NCI-H2107 treated with DMSO at 0.1 percent for 48 hours (cell line): ENCODE measurements around the gene ATL3.
"Not testable (repeated sequence)": the region's sequence is repeated elsewhere in the genome, so short reads cannot be mapped to it uniquely, and the experiment has no call there.

Experiments
- DNase-seq: peaks from one replicate; lab custom pipeline; 2025; ENCODE audit not compliant: unreplicated experiment; lab: John Stamatoyannopoulos, UW

Gene ATL3

DNA sequence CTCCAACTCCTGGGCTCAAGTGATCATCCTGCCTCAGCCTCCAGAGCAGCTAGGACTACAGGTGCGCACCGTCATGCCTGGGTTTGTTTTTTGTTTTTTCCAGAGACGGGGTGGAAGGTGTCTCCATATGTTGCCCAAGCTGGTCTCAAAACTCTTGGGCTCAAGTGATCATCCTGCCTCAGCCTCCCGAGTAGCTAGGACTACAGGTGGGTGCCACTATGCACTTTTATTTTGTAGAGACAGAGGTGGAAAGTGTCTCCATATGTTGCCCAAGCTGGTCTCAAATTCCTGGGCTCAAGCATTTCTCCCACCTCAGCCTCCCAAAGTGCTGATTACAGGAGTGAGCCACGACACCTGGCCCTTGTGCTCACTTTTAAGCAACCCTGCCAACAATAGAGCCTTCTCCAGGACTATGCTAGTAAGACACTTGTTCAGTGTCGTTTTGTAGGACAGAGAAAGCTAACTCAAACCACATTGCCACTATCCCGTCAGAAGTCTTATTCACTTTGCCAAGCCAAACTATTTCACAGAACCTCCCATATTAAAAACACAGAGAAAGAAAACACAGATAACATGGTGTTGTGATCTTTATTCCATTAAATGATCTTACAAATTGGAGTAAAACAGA, 47.5 kb downstream of the ATL3 start:
- DNase-seq, result no peak

DNA sequence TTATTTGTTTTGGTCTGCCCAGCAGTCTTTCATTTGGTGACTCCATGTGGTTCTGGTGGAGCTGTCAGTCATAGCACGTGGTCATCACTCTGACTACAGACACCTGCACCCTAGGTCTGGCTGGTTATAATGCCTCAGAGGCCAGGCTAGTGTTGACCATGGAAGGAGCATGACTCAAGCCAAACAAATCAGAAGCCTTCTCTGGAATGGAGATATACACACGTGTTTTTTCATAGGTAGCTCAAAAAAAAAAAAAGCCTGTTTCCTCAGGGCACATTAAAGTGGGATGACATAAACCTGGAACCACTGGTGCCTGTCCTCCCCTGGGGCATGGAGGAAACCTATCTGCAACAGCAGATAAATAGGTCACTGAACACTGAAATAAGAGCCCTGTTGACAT, 48.9 kb downstream of the ATL3 start:
- DNase-seq, result peak; percentile 26

DNA sequence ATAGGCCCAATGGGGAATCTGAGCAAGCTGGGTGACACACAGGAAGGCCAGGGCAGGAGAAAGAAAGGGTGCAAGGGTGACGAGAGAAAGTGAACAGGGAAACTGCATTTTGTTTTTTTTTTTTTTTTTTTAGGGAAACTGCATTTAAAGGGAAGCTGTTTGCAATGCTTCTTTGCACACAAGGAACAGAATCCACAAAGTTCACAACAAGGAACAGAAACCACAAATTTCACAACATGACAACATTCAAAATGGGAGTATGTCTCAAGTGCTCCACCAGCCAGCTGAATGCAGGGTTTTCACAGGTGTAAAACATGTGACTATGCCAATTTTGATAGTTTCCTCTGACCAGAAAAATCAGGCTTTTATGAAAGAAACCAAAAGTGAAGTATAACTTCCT, 50.1 kb downstream of the ATL3 start:
- no peak for DNase-seq

DNA sequence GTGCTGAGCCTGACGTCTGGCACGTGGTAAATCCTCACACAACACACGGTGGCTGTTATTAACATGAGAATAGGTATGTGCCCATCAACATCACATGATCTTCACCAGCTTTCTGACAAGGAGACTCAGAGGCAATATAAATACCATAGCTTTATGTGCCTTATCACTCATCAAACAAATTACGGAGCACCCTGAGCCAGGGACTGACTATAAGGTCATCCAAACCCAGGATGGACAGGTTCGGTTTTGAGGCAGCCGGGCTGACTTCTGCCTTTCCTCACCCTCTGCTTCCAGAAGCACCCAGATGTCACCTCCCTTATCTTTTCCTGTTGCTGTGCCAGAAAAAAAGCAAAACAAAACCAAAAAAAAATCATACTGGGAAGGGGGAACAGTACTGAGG, 51.2 kb downstream of the ATL3 start:
- DNase-seq, result no peak

DNA sequence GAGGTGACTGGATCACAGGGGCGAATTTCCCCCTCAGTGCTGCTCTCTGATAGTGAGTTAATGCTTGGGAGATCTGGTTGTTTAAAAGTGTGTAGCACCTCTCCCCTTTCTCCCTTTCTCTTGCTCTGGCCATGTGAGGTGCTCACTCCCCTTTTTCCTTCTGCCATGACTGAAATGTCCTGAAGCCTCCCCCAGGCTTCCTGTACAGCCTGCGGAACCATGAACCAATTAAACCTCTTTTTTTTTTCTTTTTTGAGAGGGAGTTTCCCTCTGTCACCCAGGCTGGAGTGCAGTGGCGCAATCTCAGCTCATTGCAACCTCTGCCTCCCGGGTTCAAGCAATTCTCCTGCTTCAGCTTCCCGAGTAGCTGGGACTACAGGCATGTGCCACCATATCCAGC, 53.5 kb downstream of the ATL3 start:
- DNase-seq, result not testable (repeated sequence)

DNA sequence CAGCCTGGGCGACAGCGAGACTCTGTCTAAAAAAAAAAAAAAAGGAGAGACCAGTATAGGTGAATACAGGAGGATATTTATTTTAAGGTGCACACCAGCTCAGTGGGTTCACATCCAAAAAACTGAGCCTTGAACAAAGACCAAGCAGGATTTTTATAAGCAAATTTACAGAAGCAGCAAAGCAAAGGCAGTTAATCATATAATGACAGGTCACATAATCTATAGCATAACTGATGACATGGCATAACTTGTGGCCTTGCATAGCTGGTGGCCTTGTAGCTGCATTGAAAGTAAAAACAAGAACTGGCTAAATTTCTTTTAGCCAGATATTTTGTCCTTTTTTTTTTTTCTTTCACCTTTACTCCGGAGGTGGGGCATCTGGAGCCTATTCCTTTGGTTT, 54.2 kb downstream of the ATL3 start:
- no peak for DNase-seq

DNA sequence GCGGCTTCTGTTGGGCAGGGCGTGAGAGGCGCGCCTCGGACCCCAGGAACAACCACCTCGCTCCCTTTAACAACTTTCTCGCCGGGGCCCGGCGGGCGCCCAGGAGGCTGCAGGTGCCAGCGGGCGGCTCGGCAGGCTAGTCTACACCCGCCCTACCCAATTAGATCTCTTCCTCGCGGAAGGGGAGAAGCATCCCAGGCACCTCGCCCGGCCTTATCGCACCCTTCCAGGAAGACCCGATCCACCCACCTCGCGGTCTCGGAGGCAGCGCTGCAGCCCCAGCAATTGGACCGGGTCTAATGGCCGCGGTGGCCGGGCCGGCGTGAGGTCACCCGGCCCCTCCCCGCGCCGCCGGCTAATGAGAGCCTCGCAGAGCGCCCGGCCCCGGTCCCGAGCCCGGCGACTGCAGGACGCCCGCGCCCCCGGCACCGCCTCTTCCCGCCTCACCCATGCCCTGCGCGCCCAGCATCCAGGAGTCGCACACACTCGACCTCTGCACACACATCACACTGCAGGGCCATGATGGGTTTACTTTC, 57.0 kb downstream of the ATL3 start, which contains the start of gene PLAAT3:
PLAAT3 (minus strand) TSS at position 298 of the 536 bp plus-strand sequence. CDS start 419 bp downstream, outside the sequence.
- no peak for DNase-seq

DNA sequence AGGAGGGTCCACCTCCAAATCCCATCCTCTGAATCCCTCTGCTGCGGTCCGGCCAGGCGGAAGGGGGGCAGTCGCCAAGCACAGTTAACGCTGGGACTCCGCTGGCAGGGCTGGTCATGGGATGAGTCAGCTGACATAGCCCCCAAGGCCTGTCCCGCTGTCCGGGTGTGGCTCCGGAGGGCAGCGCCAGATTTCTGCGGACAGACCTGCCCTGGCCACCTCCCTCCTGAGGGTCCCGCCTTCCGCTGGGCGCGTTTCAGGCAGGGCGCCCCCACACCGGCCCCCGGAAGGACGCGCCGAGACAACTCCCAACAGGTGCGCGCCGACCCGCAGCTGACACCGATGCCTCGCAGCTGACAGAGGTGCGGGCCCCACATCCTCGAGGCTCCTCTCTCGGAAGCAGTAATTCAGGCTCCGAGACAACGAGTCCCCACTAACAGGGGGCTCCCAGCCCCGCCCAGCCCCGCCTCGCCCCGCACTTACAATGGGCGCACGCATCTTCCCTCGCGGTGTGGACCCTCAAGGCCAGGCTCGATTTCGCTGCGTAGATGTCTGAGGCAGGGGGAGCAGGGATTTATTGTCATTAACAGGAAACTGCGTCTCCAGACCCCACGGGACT, 57.5 kb downstream of the ATL3 start:
- no peak for DNase-seq

DNA sequence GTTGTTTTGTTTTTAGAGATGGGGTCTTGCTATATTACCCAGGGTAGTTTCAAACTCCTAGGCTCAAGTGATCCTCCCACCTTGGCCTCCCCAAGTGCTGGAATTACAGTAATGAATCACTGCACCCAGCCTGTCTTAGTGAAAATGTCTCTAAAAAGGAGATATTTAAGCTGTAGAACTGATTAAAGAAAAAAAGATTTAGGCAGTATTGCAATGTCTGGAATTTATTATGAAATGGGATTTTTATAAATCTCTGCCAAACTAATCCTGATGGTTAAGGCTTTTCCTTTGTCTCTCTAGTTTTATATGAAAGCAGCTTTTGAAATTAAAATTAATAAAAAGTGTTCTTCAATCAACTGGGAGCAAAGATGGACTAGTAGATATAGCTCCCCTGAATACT, 59.0 kb downstream of the ATL3 start:
- no peak for DNase-seq

DNA sequence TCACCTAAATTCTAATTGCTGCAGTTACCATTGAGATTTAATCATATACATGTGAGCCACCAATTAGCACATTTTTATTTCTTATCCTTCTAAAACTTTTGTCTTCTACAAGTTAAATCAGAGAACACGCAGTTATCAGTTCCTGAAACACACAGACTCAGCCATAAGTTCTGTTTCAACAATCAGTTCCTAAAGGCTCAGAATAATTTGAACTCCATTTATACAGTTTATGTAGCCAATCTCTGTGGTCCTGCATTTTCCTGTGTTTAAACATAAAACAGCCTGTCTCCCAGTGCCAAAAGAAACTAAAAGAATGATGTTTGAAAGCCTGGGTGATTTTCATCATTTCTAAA, 59.8 kb downstream of the ATL3 start:
- no peak for DNase-seq

DNA sequence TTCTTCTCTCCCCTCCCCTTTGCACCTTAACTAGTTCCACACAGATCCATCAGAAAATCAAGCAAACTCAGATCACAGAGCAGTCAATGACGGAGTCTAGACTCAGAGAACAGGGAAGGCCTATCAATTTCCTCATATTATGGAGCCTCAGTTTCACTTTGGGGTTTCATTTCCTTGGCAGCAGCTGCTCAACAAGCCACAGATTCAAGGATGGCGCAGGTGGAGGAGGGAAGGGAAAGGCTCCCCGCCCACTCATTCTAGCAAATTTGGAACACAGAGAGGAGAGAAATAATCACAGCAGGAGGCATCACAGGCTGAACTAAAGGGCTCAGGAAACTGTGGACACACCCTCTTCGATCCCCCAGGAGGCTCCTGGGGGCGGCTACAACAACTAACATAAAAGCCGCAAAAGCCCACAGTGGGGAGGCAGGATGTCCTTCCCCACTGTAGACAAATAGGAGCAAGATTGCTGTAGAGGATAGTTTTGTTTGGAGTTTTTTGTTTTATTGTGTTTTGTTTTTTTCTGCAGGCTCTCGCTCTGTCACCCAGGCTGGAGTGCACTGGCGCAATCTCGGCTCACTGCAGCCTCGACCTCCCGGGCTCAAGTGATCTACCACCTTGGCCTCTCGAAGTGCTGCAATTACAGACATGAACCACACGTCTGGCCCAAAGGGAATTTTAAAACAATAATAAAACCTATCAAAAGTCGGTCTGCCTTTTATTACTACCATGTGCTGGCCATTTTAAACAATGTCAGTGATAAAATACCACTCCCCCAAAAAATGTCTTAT, 60.4 kb downstream of the ATL3 start:
- DNase-seq, result peak; percentile 65

DNA sequence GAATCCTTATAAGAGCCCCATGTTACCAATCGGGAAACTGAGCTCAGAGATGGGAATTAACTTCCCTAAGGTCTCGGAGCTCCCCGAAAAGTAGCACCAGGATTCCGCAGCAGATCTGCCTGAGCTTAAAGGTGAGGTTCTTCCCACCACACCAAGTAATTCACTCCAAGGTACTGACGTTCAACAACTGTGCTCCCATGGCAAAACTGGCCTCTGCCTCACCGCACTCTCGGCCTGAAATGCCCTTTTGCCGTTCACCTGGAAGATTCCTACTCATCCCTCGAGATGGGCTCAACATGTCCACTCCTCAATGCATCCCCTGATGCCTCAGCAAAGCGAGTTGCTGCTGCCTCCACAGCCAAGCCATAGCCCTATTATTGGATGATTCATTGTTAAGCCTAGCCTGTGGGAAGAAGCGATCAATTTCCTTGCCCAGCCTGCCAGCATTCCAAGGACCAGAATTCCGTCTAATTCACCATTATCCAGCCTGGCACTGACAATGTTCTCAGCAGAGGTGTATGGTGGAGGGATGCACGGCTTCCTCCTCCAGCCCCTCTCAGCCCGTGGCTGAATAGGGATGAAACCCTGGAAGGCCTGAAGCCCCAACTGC, 61.1 kb downstream of the ATL3 start:
- no peak for DNase-seq

DNA sequence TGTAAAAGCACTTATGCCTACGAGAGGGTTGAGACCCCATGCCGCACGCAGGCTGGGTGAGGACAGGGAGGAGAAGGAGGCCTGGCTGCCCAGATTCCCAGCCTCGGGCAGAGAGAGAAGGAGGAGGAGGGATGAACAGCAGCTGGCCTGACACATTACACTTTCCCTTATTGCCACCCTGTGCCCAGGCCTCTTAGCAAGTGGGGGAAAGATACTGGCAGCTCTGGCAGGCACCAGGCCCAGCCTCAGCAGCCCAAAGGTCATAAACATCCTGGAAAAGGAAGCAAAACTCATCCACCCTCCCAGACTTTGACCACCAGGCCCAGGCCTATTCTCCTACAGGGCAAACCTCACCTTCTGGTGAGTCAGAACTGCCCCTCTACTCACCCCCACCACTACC, 61.6 kb downstream of the ATL3 start:
- DNase-seq, result no peak

DNA sequence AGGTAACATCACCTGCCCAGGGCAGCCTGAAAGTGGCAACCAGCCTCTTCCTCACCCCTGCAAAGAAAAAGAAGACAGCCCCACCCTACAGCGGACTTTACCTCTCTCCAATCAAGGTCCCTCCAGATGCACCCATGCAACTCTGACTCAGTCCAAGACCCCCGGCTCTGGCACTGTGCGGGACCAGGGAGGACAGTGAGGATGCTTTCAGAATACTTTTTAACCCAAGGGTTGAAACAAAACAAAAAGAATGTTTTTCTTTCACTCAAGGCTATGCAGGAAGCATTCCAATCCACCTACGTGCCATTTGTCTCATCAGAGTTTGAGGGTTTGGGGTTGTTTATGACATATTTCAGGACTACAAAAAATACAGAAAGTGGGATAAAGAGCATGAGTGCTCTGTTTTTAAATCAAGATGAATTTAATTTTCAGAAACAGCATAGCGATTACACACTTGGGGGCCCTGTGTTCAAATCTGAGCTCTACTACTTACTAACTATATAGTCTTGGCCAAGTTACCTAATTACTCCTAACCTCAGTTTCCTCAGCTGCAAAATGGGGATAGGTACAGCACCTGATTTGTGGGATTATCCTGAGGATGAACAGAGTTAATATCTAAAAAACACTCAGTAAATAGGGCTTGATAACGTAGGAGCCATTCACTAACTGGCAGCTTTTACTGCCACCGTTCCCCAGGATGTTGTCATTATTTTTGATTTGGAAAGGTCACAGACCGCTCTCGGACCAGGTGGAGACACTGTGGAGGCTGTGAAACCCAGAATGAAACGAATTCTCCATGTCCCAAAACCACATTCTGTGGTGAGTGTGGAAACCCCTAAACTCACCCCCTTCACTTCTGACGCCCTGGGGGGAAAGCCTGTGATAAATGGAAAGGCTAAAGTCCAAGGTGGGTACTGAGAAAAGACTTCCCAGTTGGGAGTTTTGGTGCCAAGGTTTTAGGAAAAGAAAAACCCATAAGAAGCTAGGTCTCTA, 62.5 kb downstream of the ATL3 start:
- DNase-seq, result no peak

DNA sequence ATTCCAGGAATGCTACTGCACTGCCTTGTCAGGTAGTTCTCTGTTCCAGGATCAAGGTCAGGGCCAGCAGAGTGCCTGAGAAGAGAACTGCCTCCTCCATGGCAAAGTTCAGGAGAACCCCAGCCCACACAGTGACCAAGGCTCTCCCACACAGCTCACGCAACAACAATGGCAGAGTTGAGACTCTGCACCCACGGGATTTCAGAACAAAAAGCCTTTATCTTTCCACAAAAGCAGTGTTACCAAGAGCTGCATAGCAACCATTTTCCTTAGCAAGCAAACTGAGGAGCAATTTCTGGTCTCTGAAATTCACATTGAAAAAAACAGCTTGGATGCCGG, 68.0 kb downstream of the ATL3 start:
- no peak for DNase-seq

DNA sequence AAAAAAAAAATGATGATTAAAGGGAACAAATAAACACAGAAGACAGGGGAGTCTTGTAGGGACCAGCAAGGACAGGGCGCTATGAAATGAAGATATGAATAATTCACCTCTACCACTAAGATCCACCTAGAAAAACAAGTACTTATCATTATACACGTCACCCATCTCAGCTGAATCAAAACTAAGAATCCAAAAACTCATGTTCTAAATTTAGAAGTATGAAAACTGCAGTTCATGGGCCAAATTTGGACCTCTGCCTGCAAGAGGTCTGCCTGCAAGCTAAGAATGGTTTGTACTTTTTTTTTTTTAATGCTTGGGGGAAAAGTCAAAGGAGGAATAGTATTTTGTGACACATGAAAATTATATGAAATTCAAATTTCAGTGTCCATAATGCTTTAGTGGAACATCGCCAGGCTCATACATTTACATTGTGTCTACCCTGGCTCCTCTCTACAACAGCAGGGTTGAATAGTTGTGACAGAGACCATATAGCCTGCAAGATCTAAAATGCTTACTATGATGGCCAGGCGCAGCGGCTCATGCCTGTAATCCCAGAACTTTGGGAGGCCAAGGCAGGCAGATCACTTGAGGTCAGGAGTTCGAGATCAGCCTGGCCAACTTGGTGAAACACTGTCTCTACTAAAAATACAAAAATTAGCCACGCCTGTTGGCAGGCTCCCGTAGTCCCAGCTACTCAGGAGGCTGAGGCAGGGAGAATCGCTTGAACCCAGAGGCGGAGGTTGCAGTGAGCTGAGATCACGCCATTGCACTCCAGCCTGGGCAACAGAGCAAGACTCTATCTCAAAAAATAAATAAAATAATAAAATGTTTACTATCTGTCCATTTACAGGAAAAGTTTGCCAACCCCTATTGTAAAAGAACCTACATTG, 68.6 kb downstream of the ATL3 start:
- DNase-seq, result not testable (repeated sequence)

DNA sequence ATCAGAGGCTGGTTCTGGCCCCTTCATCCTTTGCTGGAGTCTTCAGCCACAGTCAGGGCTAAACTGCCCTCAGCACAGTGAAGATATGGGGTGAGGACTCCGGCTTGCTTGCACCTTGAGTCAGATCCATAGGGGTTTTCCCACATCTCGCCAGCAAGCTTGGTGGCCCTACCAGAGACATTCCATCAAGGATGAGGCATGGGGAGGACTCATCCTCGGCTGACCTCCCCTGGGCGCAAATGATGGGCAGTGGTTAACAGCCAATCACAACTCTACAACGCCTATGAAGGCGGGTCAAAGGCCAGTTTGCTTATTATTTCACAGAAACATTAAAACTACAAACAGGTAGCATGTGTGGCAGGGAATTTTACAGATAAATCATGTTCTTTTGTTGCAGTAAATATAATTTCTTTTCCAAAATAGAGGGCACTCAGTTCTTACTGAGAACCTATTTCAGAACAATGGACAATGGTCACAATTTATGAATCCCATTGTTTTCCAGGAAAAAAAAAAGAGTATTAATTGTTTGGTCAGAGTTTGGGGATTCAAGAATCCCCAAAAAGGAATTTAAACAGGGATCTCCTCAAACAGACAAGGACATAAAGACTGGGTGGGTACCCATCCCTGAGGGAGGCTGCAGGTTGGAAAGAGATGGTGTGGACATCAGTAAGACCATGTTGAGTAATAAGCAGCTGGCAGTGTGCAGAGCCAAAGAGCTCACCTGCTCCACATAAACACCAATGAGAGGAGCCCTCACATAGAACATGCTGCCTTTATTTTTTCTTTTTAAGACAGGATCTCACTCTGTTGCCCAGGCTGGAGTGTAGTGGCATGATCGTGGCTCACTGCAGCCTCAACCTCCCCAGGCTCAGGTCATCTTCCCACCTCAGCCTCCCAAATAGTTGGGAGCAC, 71.7 kb downstream of the ATL3 start:
- no peak for DNase-seq

DNA sequence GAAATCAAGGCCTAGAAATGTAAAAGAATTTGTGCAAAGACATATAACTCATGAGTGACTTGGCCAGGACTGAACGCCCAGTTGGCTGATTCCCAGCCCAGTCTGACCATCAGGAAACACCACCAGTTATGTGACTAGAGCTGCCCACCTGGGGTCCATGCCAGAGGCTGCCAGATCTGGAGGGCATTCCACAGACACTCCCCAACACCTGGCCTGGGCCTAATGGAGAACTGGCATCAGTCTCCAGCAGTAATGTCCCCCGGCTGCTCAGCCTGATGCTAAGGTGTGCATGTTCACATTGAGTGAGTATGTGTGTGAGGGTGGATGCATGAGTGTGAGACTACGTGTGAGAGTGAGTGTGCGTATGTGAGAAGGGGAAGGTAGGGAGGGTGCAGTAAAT, 72.6 kb downstream of the ATL3 start:
- no peak for DNase-seq

DNA sequence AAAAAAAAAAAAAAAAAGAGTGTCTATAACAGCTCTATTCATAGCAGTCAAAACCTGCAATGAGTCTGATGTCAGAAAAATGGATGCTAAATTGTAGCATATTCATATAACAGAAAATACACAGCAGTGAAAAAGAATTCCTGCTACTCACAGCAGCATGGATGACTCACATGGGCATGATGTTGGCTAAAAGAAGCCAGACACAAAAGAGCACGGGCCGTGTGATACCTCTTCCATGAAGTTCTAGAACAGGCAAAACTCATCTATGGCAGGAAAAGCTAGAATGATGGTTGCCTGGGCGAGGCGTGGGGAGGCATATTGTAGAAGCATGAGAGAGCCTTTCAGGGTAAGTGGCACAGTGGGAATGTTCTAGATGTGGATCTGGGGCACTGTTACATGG, 75.9 kb downstream of the ATL3 start:
- no peak for DNase-seq
